Amygdala (tissue), 56 donors: Measurements from ENCODE around the gene TRIML2.
A peak's percentile ranks its signal among the peaks of the same experiment; 100 is the strongest.

Experiments
- DNase-seq, 56 donors: peaks; one replicate each; lab custom pipeline; 2025; lab: John Stamatoyannopoulos, UW

The TRIML2 gene, protein sequence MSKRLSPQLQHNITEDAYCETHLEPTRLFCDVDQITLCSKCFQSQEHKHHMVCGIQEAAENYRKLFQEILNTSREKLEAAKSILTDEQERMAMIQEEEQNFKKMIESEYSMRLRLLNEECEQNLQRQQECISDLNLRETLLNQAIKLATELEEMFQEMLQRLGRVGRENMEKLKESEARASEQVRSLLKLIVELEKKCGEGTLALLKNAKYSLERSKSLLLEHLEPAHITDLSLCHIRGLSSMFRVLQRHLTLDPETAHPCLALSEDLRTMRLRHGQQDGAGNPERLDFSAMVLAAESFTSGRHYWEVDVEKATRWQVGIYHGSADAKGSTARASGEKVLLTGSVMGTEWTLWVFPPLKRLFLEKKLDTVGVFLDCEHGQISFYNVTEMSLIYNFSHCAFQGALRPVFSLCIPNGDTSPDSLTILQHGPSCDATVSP

DNA sequence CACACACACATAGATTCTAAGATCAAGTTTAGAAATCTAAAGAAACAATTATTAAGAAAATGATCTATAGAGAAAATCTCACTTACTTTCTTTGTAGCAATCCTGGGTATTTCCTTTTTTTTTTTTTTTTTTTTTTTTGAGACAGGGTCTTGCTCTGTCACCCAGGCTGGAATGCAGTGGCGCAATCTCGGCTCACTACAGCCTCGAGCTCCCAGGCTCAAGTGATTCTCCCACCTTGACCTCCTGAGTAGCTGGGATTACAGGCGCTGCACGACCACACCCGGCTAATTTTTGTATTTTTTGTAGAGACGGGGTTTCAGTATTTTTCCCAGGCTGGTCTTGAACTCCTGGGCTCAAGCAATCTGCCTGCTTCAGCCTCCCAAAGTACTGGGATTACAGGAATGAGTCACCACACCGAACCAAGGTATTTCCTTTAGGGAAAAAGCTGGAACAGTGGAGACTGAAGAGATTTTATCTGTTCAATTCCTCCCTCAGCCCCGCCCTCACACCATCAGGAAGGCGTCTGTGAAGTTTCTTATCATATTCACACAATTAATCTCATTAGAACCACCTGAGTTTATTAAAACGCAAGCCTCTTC lies at the start of gene TRIML2:
TRIML2 (minus strand) TSS at position 447 of the 599 bp plus-strand sequence. CDS start 4,235 bp downstream, outside the sequence.
- DNase-seq: no peak

DNA sequence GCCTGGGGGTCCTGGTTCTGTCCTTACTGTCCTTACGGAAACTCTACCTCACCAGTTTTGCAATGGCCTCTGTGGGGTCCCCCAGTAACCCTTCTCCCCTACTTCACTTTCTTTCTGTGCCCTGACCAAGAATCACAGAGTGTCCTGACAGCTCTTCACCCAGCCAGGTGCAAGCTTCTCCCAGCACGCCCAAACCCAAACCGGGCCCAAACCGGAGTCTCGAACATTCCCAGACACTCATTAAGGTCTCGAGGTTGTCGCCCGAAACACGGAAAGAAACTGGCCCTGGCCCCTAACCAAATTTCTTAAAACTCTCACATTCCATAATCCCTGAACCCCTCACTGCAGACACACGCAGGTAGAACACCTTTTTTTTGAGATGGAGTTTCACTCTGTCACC lies 48.9 kb upstream of the TRIML2 start:
- DNase-seq: no peak

DNA sequence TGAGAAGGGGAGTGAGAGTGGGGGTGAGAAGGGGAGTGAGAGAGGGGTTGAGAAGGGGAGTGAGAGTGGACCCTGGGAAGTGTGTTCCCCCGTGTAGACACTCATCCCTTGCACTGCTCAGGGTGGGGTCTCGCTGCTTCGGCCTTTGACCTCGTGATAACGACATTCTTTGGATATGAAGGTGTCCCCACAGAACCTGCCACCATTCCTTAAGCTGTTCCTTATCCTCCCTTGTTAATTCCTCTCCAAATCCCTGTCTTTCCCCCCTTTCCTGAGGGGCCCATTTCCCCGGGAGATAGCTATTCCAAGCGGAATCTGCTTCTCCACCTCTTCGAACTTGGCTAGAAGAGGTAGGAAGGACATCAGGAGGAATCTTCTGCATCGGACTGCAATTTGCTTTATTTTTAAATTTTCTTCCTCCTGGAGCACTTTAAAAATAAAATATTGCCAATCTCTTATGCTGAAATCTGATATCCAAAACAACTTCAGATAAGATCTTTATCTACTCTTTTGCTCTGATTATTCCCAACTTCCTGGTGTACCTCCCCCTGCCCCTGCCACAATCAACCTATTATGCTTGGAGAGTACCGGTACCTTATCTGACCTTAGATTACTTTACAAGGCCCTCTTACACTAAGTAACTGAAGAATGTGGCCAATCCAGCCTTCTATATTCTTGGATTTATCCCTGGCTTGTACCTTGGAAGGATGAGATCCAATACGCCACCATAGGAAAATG lies 45.4 kb upstream of the TRIML2 start:
- DNase-seq: no peak

DNA sequence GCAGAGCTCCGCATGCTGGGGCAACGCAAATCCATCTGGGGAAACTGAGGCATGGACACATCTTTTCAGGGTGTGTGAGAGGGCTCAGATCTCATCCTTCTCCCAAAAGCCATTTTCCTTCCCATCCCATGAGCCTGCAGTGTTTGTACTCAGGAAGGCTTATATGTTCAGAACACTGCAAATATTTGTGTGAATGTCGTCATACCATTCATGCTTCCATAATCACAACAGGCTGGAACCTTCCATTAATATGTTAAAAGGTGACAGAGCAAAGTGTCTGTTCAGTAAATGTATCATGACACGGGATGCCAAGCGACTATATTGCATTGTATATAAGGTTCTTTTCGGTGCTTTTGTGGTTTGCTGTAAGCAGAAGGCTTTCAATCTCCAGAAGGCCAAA lies 38.4 kb upstream of the TRIML2 start:
- DNase-seq: no peak

DNA sequence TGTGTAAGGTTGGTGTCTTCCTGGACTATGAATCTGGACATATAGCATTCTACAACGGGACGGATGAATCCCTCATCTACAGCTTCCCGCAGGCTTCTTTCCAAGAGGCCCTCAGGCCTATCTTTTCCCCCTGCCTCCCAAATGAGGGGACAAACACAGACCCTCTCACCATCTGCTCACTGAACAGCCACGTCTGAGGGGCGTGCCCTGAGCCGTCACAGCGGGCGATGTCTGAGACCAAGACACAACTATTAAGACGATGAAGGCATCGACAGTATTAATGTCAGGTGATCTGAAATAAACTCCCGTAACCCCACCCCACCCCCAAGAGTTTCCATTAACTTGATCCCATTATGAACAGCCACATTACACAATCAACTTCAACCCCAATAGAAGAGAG lies 37.8 kb upstream of the TRIML2 start:
- no peak for DNase-seq

DNA sequence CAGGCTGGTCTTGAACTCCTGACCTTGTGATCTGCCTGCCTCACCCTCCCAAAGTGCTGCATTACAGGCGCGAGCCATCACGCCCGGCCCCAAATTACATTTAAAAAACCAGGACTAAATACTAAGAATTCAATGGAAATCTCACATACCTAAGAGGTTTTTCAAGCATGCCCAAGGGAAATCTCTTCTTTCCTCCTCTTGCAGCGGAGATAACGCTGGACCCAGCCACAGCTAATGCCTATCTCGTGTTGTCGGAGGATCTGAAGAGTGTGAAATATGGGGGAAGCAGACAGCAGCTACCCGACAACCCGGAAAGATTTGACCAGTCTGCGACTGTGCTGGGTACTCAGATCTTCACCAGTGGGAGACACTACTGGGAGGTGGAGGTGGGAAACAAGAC lies 37.2 kb upstream of the TRIML2 start:
- DNase-seq: no peak

DNA sequence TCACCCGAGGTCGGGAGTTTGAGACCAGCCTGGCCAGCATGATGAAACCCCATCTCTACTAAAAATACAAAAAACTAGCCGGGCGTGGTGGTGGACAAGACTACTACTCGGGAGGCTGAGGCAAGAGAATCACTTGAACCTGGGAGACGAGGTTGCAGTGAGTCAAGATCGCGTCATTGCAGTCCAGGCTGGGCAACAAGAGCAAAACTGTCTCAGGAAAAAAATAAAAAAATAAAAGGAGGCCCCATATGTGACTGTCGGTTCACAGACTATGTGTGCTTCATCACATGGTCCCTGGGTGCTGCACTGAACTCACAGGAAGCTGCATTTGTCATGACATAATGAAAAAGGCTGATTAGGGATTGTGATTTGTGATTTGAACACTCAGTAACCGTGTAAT lies 36.2 kb upstream of the TRIML2 start:
- DNase-seq: no peak

DNA sequence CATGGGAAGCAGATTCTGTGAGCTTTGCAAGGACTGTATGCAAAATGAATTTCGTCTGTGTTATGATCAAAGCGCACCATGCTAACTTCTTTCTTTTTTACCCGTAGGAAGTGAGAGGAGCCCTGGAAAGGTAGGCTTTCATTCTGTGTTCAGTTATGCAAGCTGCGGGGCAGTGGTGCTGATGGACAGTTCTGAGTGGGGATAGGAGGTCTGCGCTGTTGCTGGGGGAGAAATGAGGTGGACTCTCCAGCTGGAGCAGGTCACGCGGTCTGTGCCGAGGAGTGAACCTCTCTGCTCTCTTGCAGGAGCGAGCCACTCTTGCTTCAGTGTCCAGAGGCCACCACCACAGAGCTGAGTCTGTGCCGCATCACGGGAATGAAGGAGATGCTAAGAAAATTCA lies 34.3 kb upstream of the TRIML2 start:
- no peak for DNase-seq

DNA sequence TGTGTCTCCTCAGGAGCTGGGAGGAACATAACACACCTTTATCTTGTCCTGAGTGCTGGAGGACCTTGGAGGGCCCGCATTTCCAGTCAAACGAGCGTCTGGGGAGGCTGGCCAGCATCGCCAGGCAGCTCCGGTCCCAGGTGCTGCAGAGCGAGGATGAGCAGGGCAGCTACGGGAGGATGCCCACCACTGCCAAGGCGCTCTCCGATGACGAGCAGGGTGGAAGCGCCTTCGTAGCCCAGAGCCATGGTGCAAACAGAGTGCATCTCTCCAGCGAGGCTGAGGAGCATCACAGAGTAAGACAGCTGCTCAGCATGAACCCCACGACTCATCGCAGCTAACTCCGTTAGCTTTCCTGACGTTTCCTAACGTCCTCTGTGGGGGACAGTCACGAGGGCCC lies 30.3 kb upstream of the TRIML2 start:
- DNase-seq: no peak

DNA sequence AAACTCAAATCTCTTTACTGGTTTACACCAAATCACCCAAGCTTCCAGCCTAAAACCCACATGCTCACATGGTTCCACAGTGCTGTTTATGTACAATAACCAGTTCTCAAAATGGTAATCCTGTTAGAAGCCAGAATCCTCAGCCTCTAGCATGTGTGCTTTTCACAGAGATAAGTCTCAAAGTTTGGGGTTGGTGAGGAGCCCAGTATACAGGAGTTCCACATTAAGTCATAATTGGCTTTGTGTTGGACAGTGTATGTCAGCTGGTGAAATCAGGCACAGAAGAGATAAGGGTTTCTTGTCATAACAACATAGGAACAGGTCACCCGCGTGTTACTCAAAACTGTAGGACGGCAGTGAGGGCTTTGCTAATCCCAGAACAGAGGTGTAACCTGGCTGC lies 29.7 kb upstream of the TRIML2 start, which contains the start of gene TRIML1:
TRIML1 (plus strand) TSS at position 301 of the 400 bp plus-strand sequence. CDS start 118 bp downstream, outside the sequence.
- no peak for DNase-seq

DNA sequence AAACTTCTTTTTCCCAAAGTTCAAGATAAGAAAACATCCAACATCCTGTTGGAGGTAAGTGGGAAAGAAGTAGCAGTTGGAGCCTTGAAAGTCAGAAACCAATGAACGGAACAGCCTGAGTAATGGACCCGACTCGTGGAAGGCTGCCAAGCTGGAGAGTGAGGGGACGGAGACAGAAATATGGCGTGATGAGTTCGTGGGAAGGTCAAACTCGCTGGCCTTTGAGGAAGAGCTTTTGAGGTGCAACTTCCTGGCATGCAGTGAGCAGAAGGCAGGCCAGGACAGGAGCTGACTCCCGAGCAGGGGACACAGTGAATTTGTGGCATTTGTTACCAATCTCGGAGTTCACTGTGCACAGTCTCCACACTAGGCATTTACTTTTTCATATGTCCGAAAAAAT lies 28.8 kb upstream of the TRIML2 start:
- no peak for DNase-seq

DNA sequence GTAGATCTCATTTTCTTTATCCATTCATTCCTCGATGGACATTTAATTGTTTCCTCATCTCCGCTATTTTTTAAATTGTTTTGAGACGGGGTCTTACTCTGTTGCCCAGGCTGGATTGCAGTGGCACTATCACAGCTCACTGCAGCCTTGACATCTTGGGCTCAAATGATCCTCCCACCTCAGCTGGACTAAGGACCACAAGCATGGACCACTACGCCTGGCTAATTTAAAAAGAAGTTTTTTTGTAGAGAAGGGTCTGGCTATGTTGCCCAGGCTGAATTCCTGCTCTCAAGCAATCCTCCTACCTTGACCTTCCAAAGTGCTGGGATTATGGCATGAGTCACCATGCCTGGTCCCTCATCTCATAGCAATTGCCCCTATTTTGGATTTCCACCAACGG lies 22.8 kb upstream of the TRIML2 start:
- DNase-seq: no peak

DNA sequence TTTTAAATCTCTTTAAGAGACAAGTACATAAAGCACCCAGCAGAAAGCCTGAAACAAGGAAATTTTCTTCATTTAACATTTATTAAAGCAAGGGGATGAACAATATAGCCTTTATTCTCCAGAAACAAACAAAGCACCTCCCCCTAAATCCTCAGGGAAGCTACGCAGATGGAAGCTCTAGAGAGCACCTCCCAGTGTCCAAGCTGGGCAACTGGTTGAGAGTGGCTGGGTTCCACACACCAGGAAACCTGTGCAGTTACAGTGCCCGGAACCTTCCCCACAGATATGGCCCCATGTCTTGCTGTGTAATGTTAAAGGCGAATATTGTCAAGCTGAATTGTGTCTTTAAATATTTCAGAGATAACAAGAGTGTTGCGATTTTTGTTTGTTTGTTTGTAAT lies 21.0 kb upstream of the TRIML2 start:
- no peak for DNase-seq

DNA sequence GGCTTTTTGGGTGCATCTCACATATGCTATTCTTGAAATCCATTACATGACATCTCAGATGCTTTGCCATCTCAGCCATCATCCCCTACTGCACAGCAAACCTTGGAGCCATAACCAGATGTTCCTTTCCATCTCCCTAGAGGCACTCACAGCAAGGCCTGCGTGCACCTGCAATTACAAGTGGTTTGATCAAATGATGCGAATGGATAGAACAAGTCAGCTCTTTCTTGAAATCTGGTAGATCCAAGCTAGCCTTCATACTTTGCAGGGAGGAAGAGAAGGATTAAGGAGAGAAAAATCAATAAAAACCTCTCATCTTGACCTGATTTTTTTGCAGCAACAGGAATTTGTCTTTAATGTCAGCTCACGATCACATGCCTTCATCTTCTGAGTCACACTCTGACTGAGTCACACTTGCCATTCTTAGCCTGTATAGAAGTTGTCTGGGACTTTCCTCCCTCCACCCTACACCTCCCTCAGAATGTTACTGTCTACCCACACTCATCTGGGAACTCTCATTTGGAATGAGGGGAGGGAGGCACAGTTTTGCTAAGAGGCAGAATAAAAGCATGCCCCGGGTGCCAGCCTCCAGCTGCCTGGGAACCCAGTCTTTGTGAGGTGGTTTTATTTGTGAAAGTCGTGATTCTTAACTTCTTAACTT lies 17.9 kb upstream of the TRIML2 start:
- DNase-seq: peak in 13 of 56 donors; percentile 4 to 64 (median 8)

DNA sequence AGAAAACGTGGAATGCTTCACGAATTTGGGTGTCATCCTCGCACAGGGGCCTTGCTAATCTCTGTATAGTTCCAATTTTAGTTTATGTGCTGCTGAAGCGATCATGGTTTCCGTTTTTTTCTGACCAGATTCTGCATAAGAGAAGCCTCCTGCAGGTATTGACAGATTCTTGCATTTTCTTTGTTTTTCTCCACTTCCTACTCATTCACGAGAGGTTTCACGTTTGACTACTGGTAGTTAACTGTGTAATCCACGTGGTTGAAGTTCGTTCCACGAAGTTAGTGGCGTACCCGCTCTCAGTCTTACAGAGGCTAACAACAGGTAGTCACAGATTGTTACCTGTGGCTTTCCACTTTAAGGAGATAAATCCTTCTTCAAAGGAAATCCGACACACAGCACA lies 12.1 kb upstream of the TRIML2 start:
- DNase-seq: no peak

DNA sequence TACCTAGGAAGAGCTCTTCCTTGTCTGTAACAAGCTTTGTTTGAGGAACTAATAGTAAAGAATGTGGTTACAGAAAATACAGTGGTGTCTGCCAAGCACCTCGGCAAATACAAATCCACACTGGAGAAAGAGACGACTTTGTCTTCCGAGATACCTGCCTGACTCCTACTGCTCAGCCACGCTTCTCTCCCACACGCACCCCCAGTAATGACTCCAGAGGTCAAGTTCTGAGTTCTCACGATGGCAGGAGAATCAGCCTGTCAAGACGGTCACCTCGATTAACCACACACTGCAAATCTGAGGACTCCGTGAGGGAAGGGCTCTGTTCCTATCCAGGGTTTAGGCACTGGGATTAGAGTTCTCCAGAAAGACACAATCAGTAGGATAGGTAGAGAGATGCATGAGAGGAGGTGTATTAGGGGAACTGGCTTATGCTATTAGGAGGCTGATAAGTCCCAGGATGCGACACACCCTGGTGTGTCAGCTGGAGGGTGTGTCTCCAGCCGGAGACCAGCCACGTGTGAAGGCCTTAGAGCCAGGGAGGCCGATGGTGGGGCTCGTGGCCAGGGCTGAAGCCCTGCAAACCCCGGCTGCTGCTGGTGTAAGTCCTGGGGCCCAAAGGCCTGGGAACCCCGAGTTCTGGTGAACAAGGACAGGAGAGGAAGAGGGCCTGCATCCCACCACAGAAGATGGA lies 8.4 kb upstream of the TRIML2 start:
- DNase-seq: no peak

DNA sequence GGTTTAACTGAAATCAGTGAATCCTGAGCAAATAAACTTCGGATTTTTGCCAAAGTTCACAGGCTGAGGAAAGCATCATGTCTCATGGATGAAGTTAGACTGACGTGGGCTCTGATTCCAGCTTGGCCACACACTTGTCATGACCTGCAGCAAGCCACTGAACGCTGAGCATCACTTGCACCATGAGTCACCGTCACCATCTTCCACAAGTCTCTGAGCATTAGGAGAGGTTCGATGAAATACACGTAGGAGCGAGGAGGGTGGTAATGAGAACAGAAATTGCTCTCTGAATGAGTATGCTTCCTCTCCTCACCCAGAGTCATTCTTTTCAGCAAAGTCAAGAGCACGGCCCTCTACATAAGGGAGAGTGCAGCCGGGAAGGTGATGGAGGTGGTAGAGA lies 3.8 kb upstream of the TRIML2 start:
- DNase-seq: no peak

DNA sequence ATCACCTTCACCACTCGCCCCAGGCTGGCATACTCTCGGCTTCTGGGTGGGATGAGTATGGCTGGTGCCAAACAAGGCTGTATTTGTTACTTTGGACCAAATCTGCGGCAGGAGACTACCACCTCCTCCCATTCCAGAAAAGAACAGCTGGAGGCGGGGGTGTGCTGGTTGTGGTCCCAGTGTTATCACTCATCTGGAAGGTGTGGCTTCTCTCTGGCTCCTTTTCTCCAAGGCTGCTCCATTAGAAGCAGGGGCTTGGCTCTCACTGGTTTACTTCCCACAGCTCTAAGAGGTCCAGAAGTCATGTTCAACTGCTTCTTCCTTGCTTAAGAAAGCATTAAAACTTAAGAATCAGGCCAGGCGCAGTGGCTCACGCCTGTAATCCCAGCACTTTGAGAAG lies 2.6 kb upstream of the TRIML2 start:
- no peak for DNase-seq

DNA sequence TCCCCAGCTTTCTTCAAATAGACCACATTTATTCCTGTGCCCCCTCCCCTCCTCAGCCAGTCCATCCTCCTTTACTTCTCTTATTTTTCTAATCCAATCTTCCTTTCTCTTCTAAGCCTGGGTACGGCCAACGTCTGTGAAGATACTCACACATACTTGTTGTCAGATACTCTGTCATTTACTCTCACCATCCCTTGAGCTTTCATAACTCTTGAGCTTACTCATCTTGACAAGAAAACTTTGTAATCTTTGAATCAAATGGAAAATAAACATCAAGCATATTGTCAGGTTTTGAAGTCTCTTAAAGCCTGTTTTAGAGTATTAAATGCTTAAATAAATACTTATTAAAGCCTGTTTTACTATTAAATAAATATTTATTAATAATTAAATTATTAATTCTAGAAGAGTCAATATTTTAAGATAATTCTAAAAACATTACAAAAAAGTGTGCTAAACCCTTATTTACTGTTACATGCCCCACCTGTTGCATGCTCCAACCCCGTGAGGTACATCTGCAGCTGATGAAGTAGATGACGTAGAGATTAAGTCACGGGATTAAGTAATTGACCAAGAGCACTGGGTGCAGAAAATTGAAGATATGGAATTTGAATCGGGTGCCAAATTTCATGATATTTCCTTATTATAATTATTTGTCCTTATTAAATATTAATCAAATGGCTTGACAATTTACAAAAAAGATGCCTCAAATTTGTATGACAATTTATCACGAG lies 1.5 kb upstream of the TRIML2 start:
- DNase-seq: no peak

DNA sequence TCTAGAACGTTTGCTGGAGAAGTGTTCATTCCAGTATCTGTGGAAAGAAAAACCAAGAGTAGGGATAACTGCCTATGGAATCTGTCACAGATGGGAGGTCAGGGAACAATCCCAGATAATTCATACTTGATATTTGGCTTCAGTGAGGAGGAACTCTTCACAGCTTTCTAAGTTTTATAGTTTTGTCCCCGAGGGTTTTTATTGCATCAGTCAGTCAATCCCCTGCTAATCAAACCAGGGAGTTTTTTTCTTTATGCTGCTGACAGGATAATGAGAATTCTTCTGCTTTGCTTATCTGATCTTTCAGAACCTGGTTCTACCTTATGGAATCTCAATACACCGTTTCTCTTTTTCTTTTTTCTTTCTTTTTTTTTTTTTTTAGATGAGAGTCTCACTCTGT lies 633 bp upstream of the TRIML2 start:
- no peak for DNase-seq
